Measurements from ENCODE around the gene ITFG2.
"Not testable (repeated sequence)": the region's sequence is repeated elsewhere in the genome, so short reads cannot be mapped to it uniquely, and the experiment has no call there.

The ITFG2 gene

DNA sequence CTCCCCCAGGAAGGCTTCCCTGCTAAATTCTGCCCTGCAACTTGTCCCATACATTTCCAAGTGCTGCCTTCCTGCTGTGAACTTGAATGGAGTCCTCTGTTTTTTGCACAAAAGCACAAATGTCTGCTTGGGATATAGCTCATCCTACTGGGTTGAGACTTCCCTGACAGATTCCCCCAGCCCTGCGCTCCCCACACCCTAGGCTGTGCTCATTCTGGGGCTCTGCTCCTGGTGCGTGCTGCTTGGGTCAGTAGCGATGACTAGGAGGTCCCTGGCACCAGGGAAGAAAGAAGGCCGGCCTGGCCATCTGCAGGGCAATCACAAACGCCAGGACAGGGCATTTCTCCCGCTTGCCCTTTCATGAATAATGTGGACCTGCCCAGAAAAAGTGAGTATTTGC lies 46.9 kb upstream of the ITFG2 start:
- Histone ChIP-seq H3F3A (ENCODE audit: insufficient read depth, low read length) (no peaks in the 10 kb centered on the region), H3K9ac (ENCODE audit: low read length) (no peak overlapping the region), H3K79me2 (ENCODE audit: insufficient read depth, low read length) (no peaks in the 10 kb centered on the region), H3K27me3 (ENCODE audit: insufficient read depth, low read length) (no peaks in the 10 kb centered on the region), H3K4me1 (ENCODE audit: insufficient read depth, low read length, severe bottlenecking) (no peaks in the 10 kb centered on the region), H3K36me3 (ENCODE audit: insufficient read depth, low read length) (no peaks in the 10 kb centered on the region), H3K27ac (ENCODE audit: low read depth, low read length, poor library complexity, severe bottlenecking) (no peak overlapping the region), H3K4me3 (ENCODE audit: low read depth, low read length, poor library complexity, severe bottlenecking) (no peak overlapping the region), H3K9me2 (ENCODE audit: low read depth, low read length) (no peaks in the 10 kb centered on the region), H3K4me2 (ENCODE audit: low read length) (no peak overlapping the region), H2AFZ (ENCODE audit: low read length) (no peak overlapping the region), H3K9me3 (ENCODE audit: low read length) (no peaks in the 10 kb centered on the region), H4K20me1 (ENCODE audit: insufficient read depth, low read length) (no peaks in the 10 kb centered on the region)
- no peak for TF ChIP-seq EZH2 (IDR thresholded peaks at IDR 0.05; ENCODE audit: borderline replicate concordance, low read length)
- TF ChIP-seq, protein P1, sequence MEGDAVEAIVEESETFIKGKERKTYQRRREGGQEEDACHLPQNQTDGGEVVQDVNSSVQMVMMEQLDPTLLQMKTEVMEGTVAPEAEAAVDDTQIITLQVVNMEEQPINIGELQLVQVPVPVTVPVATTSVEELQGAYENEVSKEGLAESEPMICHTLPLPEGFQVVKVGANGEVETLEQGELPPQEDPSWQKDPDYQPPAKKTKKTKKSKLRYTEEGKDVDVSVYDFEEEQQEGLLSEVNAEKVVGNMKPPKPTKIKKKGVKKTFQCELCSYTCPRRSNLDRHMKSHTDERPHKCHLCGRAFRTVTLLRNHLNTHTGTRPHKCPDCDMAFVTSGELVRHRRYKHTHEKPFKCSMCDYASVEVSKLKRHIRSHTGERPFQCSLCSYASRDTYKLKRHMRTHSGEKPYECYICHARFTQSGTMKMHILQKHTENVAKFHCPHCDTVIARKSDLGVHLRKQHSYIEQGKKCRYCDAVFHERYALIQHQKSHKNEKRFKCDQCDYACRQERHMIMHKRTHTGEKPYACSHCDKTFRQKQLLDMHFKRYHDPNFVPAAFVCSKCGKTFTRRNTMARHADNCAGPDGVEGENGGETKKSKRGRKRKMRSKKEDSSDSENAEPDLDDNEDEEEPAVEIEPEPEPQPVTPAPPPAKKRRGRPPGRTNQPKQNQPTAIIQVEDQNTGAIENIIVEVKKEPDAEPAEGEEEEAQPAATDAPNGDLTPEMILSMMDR (IDR thresholded peaks at IDR 0.05; ENCODE audit: low read length), result no peak

DNA sequence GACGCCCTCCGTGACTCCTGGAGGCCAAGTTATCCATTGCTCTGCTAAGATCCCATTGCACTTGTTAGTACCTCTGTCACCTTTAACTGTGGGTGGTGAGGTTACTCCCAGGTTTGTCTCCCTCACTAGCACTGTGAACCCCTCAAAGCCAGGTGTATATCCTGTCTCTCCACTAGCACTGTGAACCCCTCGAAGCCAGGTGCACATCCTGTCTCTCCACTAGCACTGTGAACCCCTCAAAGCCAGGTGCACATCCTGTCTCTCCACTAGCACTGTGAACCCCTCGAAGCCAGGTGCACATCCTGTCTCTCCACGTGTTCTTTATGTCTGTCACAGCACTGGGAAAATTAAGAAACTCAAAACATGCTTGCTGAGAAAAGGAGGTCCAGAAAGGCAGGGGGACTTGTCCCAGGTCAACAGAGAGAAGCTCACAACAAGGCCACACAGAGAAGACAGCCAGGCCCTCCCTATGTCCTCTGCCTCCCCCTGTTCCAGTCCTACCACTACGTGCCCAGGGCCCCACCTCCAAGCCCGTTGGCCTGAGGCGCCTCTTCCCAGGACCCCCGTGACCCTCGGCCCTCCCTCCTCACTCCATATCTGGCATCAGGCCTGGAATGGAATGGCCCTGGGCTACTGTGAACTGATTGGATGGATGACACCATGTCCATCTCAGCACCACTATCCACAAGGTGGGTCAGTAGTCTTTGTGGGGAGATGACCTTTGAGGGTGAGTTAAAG lies 44.1 kb upstream of the ITFG2 start:
- H3K9me2 ChIP-seq (ENCODE audit: low read depth, low read length), result no peaks in the 10 kb centered on the region
- no peaks in the 10 kb centered on the region for H3K27me3 ChIP-seq (ENCODE audit: insufficient read depth, low read length)

DNA sequence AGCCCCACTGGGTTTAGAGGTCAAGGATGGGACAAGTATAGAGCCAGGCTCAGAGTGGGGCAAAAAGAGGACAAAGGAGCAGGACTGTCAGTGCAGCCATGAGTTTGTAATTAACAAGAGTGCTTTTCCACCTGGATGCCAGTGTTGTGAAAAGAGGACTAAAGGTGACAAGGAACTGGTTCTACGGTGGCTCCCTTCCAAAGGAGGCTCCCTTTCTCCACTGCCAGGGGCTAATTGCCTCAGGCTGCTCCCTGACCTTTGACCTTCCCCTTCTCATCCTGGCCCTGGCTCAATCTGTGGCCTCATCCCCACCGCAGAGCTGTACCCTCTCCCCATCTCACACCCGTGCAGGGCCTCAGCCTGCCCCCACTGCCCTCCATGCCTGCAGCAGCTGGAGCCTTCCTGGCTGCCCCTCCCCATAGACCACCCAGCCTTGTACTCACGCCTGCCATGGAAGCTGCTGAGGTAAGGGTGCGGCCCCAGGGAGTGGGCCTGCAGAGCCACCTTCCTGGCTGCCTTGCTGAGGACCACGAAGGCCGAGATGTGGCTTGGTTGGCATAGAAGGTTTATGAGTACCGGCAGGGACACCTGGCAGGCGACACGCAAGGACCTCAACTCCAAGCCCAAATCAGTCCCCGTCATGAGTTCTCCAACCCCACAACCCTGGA lies 42.5 kb upstream of the ITFG2 start:
- no peak overlapping the region for H3K27ac ChIP-seq (ENCODE audit: low read depth, low read length, poor library complexity, severe bottlenecking)
- no peaks in the 10 kb centered on the region for H3K9me2 ChIP-seq (ENCODE audit: low read depth, low read length)
- H3K4me1 ChIP-seq (ENCODE audit: insufficient read depth, low read length, severe bottlenecking), result no peaks in the 10 kb centered on the region
- no peaks in the 10 kb centered on the region; the same call in 1 of the 2 replicates for H3K27me3 ChIP-seq (ENCODE audit: insufficient read depth, low read length)
- no peaks in the 10 kb centered on the region for H3K36me3 ChIP-seq (ENCODE audit: insufficient read depth, low read length)
- no peak overlapping the region for H2AFZ ChIP-seq (ENCODE audit: low read length)
- H3F3A ChIP-seq (ENCODE audit: insufficient read depth, low read length), result no peaks in the 10 kb centered on the region
- no peaks in the 10 kb centered on the region for H3K79me2 ChIP-seq (ENCODE audit: insufficient read depth, low read length)
- no peaks in the 10 kb centered on the region for H4K20me1 ChIP-seq (ENCODE audit: insufficient read depth, low read length)
- no peak overlapping the region for H3K4me2 ChIP-seq (ENCODE audit: low read length)
- no peak overlapping the region for H3K4me3 ChIP-seq (ENCODE audit: low read depth, low read length, poor library complexity, severe bottlenecking)
- H3K9me3 ChIP-seq (ENCODE audit: low read length), result no peaks in the 10 kb centered on the region
- TF ChIP-seq, protein P1 (IDR thresholded peaks at IDR 0.05; ENCODE audit: low read length), result no peak
- TF ChIP-seq EZH2 (IDR thresholded peaks at IDR 0.05; ENCODE audit: borderline replicate concordance, low read length), result no peak
- no peak overlapping the region for H3K9ac ChIP-seq (ENCODE audit: low read length)

More for the DNA sequence above, 44.1 kb upstream of the ITFG2 start:
- Histone ChIP-seq H2AFZ (ENCODE audit: low read length) (no peak overlapping the region), H3F3A (ENCODE audit: insufficient read depth, low read length) (no peaks in the 10 kb centered on the region), H3K4me2 (ENCODE audit: low read length) (no peak overlapping the region), H3K9ac (ENCODE audit: low read length) (no peak overlapping the region), H3K4me3 (ENCODE audit: low read depth, low read length, poor library complexity, severe bottlenecking) (no peak overlapping the region), H3K27ac (ENCODE audit: low read depth, low read length, poor library complexity, severe bottlenecking) (no peak overlapping the region), H3K36me3 (ENCODE audit: insufficient read depth, low read length) (no peaks in the 10 kb centered on the region), H4K20me1 (ENCODE audit: insufficient read depth, low read length) (no peaks in the 10 kb centered on the region), H3K9me3 (ENCODE audit: low read length) (no peaks in the 10 kb centered on the region), H3K79me2 (ENCODE audit: insufficient read depth, low read length) (no peaks in the 10 kb centered on the region), H3K4me1 (ENCODE audit: insufficient read depth, low read length, severe bottlenecking) (no peaks in the 10 kb centered on the region)
- no peak for TF ChIP-seq EZH2 (IDR thresholded peaks at IDR 0.05; ENCODE audit: borderline replicate concordance, low read length)

DNA sequence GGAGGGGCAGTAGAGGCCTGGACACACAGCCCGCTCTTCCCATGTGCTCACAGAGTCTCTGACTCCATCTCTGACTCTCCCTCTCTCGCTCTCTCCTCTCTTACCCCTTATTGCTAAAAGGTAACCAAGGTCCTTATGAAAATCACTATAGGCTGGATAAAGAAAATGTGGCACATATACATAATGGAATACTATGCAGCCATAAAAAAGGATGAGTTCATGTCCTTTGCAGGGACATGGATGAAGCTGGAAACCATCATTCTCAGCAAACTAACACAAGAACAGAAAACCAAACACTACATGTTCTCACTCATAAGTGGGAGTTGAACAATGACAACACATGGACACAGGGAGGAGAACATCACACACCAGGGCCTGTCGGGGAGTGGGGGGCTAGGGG lies 41.9 kb upstream of the ITFG2 start:
- not testable (repeated sequence) for H3K79me2 ChIP-seq (ENCODE audit: insufficient read depth, low read length); H2AFZ ChIP-seq (ENCODE audit: low read length); H3F3A ChIP-seq (ENCODE audit: insufficient read depth, low read length); H3K27me3 ChIP-seq (ENCODE audit: insufficient read depth, low read length); H3K4me3 ChIP-seq (ENCODE audit: low read depth, low read length, poor library complexity, severe bottlenecking); H3K9me3 ChIP-seq (ENCODE audit: low read length); H3K4me1 ChIP-seq (ENCODE audit: insufficient read depth, low read length, severe bottlenecking); H3K36me3 ChIP-seq (ENCODE audit: insufficient read depth, low read length); H4K20me1 ChIP-seq (ENCODE audit: insufficient read depth, low read length); H3K4me2 ChIP-seq (ENCODE audit: low read length); H3K27ac ChIP-seq (ENCODE audit: low read depth, low read length, poor library complexity, severe bottlenecking); H3K9ac ChIP-seq (ENCODE audit: low read length); H3K9me2 ChIP-seq (ENCODE audit: low read depth, low read length)
